ENCODE data around the gene APCDD1L.
"Not testable (repeated sequence)": the region's sequence is repeated elsewhere in the genome, so short reads cannot be mapped to it uniquely, and the experiment has no call there.

The APCDD1L gene

DNA sequence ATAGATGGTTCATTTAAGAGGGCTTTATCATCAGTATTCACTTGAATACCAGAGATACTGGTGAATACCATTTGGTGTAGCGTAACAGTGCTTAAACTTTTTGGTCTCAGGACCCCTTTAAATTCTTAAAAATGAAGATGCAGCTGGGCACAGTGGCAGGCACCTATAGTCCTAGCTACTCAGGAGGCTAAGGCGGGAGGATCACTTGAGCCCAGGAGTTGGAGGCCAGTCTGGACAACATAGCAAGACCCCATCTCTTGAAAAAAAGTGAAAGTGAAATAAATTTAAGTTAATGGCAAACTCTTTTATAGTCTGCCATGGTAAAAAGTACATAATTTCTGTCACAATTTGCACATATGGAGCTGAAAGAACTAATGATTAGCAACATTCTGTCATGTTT is 86.8 kb downstream of the APCDD1L start:
- FAIRE-seq (no peak), DNase-seq (ENCODE audit: insufficient read length) (no peak)
- TF ChIP-seq POLR2A (IDR thresholded peaks at IDR 0.05; ENCODE audit: low read depth, low read length) = no peak
- no peak for TF ChIP-seq TAF1 (IDR thresholded peaks at IDR 0.05; ENCODE audit: borderline replicate concordance, low read depth, low read length)
- TF ChIP-seq POLR2AphosphoS5 (IDR thresholded peaks at IDR 0.05; ENCODE audit: low read depth, low read length) = no peak

- not testable (repeated sequence) for FAIRE-seq
These were observed 87.6 kb downstream of the APCDD1L start for GRCh38 chr20:58427571-58427970.

DNA sequence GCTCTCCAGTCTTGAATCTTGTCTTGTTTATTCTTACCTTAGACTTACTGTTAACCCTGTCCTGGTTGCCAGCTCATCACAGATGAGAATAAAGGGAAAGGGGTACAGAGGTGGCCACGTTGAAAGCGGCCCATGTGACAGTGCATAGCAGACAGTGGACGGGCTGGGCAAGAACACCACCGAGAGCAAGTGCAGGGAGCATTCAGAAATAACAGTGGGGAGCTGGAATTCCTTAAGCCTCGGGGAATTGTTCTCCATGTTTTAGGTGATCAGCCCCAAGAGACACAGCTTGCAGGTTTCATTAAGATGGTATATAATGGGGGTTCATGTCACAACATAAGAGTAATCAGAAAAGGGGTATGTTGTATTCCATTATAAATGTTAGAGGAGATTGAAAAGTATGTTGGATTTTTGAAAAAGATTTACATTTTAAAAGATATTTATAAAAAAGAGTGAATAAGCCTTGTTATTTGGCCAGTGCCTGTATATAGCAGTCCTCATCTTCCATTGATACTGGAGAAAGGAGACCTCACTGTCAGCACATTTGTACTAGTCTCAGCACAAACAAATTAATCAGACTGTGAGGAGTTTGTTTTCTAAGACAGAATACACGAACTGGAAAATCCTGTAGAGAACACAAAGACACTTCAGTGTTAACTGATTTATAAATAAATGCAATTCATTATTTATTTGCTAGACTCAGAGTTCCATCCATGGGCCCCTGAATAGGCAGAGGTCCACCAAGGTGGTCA is 90.8 kb downstream of the APCDD1L start:
- no peak for TF ChIP-seq TAF1 (IDR thresholded peaks at IDR 0.05; ENCODE audit: borderline replicate concordance, low read depth, low read length)
- TF ChIP-seq POLR2AphosphoS5 (IDR thresholded peaks at IDR 0.05; ENCODE audit: low read depth, low read length) = no peak
- no peak for TF ChIP-seq POLR2A (IDR thresholded peaks at IDR 0.05; ENCODE audit: low read depth, low read length)
- DNase-seq (ENCODE audit: insufficient read length) = no peak
- FAIRE-seq = no peak

More at GRCh38 chr20:58427571-58427970, 87.6 kb downstream of the APCDD1L start:
- DNase-seq (ENCODE audit: insufficient read length) = not testable (repeated sequence)

DNA sequence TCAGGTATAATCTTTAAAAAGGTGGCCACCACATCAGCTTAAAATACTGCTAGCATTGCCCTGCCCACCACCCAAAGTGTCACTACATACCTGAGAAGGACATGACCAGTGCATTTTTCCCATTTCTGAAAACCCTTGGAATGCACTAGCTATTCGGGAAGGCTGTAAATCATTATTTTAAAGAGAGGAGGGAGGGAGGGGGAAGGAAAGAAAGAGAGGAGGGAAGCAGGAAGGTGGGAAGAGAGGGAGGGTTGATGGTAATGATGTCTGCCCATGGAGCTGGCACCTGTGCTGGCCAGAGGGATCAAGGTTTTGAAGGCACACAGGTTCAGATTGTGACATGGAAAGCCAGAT is 93.7 kb downstream of the APCDD1L start:
- FAIRE-seq = no peak
- TF ChIP-seq POLR2A (IDR thresholded peaks at IDR 0.05; ENCODE audit: low read depth, low read length) = no peak
- no peak for TF ChIP-seq TAF1 (IDR thresholded peaks at IDR 0.05; ENCODE audit: borderline replicate concordance, low read depth, low read length)
- TF ChIP-seq POLR2AphosphoS5 (IDR thresholded peaks at IDR 0.05; ENCODE audit: low read depth, low read length) = no peak
- DNase-seq (ENCODE audit: insufficient read length) = no peak

DNA sequence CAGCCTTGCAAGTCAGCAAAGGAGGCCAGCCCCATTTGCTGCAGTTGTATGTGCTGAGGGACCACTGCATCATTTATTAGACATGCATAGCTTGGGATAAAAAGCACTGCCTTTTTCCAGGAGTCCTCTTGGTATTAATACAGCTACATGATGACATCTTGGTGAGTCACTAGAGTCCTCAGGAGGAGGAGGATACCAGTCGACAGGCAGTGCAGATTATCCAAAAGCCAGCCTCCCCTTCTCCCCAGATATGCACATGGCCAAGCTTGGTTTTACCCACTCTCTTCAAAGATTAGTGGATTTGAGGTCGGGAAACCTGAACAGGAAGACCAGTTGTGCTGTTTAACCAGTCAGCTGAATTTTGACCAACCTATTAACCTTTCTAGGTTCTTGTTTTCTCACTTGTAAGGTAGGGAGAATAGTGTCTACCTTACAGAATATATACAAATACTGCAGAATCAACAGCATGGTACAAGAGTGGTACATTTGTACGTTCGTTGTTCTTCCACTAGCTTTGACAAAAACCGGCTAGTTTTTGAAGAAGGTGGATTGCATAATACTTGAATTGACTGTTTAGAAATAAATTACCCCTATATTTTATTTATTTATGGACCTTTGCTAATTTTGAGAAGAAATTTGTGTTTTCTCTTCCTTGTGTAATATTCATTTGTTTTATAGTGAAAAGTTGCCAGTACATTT is 94.3 kb downstream of the APCDD1L start:
- FAIRE-seq (no peak), DNase-seq (ENCODE audit: insufficient read length) (no peak)
- no peak for TF ChIP-seq POLR2A (IDR thresholded peaks at IDR 0.05; ENCODE audit: low read depth, low read length)

GRCh38 chr20:58418949-58419748 is 96.0 kb downstream of the APCDD1L start:
- DNase-seq (ENCODE audit: insufficient read length) = no peak
- FAIRE-seq = no peak
- no peak for TF ChIP-seq POLR2AphosphoS5 (IDR thresholded peaks at IDR 0.05; ENCODE audit: low read depth, low read length)
- TF ChIP-seq POLR2A (IDR thresholded peaks at IDR 0.05; ENCODE audit: low read depth, low read length) = no peak
- no peak for TF ChIP-seq TAF1 (IDR thresholded peaks at IDR 0.05; ENCODE audit: borderline replicate concordance, low read depth, low read length)

GRCh38 chr20:58417438-58417837 is 97.8 kb downstream of the APCDD1L start:
- no peak for DNase-seq (ENCODE audit: insufficient read length)
- no peak for FAIRE-seq
- TF ChIP-seq POLR2AphosphoS5 (IDR thresholded peaks at IDR 0.05; ENCODE audit: low read depth, low read length) = no peak
- TF ChIP-seq TAF1 (IDR thresholded peaks at IDR 0.05; ENCODE audit: borderline replicate concordance, low read depth, low read length) = no peak
- no peak for TF ChIP-seq POLR2A (IDR thresholded peaks at IDR 0.05; ENCODE audit: low read depth, low read length)

GRCh38 chr20:58416835-58417234 is 98.4 kb downstream of the APCDD1L start:
- no peak for TF ChIP-seq TAF1 (IDR thresholded peaks at IDR 0.05; ENCODE audit: borderline replicate concordance, low read depth, low read length)
- no peak for TF ChIP-seq POLR2A (IDR thresholded peaks at IDR 0.05; ENCODE audit: low read depth, low read length)
- no peak for TF ChIP-seq POLR2AphosphoS5 (IDR thresholded peaks at IDR 0.05; ENCODE audit: low read depth, low read length)
- FAIRE-seq (no peak), DNase-seq (ENCODE audit: insufficient read length) (no peak)

DNA sequence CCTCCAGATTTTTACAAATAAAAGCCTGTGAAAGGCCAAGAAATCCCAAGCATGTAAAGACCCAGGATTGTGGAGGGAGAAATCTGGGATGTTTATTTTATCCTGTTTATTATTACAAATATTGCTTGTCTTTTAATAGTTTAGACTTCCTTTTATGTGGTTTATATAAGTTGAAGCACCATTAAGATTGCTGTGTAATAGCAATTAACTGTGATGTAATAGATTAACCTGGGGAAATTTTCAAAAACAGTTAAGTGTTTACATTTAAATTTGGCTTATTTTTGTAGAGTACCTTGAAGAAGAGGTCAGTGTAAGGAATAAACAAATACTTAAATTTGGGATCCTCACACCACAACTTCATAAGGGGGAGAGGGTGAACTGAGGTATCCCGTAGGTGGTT is 99.1 kb downstream of the APCDD1L start:
- FAIRE-seq (no peak), DNase-seq (ENCODE audit: insufficient read length) (no peak)
- TF ChIP-seq TAF1 (IDR thresholded peaks at IDR 0.05; ENCODE audit: borderline replicate concordance, low read depth, low read length) (no peak), POLR2AphosphoS5 (IDR thresholded peaks at IDR 0.05; ENCODE audit: low read depth, low read length) (no peak), POLR2A (IDR thresholded peaks at IDR 0.05; ENCODE audit: low read depth, low read length) (no peak)

DNA sequence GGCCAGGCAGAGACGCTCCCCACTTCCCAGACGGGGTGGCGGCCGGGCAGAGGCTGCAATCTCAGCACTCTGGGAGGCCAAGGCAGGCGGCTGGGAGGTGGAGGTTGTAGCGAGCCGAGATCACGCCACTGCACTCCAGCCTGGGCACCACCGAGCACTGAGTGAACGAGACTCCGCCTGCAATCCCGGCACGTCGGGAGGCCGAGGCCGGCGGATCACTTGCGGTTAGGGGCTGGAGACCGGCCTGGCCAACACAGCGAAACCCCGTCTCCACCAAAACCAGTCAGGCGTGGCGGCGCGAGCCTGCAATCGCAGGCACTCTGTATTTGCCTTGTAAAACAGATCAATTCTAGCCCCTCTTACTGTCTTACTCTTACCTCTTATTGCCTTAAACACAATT is 100.4 kb downstream of the APCDD1L start:
- FAIRE-seq = not testable (repeated sequence)

DNA sequence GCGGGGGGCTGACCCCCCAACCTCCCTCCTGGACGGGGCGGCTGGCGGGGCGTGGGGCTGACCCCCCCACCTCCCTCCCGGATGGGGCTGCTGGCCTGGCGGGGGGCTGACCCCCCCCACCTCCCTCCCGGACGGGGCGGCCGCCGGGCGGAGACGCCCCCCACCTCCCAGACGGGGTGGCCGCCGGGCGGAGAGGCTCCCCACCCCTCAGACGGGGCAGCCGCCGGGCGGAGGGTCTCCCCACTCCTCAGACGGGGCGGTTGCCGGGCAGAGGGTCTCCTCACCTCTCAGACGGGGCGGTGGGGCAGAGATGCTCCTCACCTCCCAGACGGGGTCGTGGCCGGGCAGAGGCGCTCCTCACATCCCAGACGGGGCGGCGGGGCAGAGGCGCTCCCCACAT is 101.0 kb downstream of the APCDD1L start:
- DNase-seq (ENCODE audit: insufficient read length); FAIRE-seq: not testable (repeated sequence)

More for the DNA sequence above, 100.4 kb downstream of the APCDD1L start:
- not testable (repeated sequence) for DNase-seq (ENCODE audit: insufficient read length)

Data from GM12892 (cell line).